Ovary (tissue), 9 donors: ENCODE measurements around the gene PER2. TPM values are rescaled to one million over a fixed set of nuclear protein-coding genes. Genes with fewer than 3 reads are reported as not detected.
"Not testable (repeated sequence)": the region's sequence is repeated elsewhere in the genome, so short reads cannot be mapped to it uniquely, and the experiment has no call there.

Experiments used
- DNase-seq, 5 donors: peaks; one replicate each; pipeline ENCODE4 v3.0.0-alpha.2; 2019 to 2020
- H3K27ac ChIP-seq, 2 donors: fragments of 200-600 bp; one replicate each; pipeline versions ENCODE4 v1.5.1 to v1.8.0; 2019 to 2022
- H3K27me3 ChIP-seq: fragments of 200-600 bp; one replicate; pipeline ENCODE4 v1.8.0; 2022
- H3K36me3 ChIP-seq: fragments of 200-600 bp; sonication (generic); one replicate; pipeline ENCODE4 v1.5.1; 2019
- H3K4me1 ChIP-seq: one replicate; pipeline ENCODE4 v1.8.1; 2013; ENCODE audit warnings: mild to moderate bottlenecking, moderate library complexity; ENCODE audit not compliant: insufficient read depth
- H3K4me3 ChIP-seq: fragments of 200-600 bp; sonication (generic); one replicate; pipeline ENCODE4 v1.5.1; 2017
- H3K9me3 ChIP-seq, 2 donors: fragments of 200-600 bp in 1 of 2; sonication (generic) in 1 of 2; one replicate each; pipeline versions ENCODE4 v1.5.1 to v1.8.1; 2013 to 2019; ENCODE audit warnings: mild to moderate bottlenecking in 1 of 2, moderate library complexity in 1 of 2
- EP300 ChIP-seq: sonication (generic); formaldehyde crosslinking; IDR thresholded peaks from one replicate; pipeline ENCODE4 v1.6.1; 2017; ENCODE audit warnings: antibody characterized with exemption
- POLR2A ChIP-seq: fragments of 450-650 bp; IDR thresholded peaks from one replicate; pipeline ENCODE4 v1.6.1; 2017; ENCODE audit warnings: antibody characterized with exemption, mild to moderate bottlenecking, moderate library complexity
- WGBS, 3 donors: extraction: QIAGEN DNeasy Blood & Tissue Kit in 1 of 3; methylation state at CpG; one replicate each; pipeline versions ENCODE4 v1.1.5 to v1.1.7; 2013 to 2017; 5-methylcytosine and 5-hydroxymethylcytosine counted together
- intact Hi-C, 4 donors: fragments of 100-400 bp; cut with DNase I; formaldehyde crosslinking; loops; one replicate each; pipeline versions ENCODE4 v1.11.0 to v1.15.1; 2022 to 2023
- polyA plus RNA-seq, 2 donors: library from polyadenylated mRNA; stranded (reverse); fragments of 200-250 nt in 1 of 2; fragments of 350-450 nt in 1 of 2; fragmentation: Illumina TruSeq in 1 of 2; extraction: RNeasy Lipid Tissue Mini Kit (QIAGEN cat#74804) in 1 of 2; gene quantifications; one replicate each; pipeline ENCODE4 v1.2.3, GENCODE V29; 2013 to 2014
- total RNA-seq, 7 donors: library from RNA; depleted of rRNA in 2 of 7; stranded (reverse); fragments of >200 nt in 2 of 7; fragmentation: NEBNext Ultra II Directional in 3 of 7; extraction: Animal tissue kit (Norgen Biotek cat#: 25700) in 3 of 7; gene quantifications; one replicate each; pipeline versions ENCODE4 v1.1.0 to v1.2.4, GENCODE V29; 2016 to 2023
- TF ChIP-seq, protein P1 (sequence below), 3 donors: fragments of 450-650 bp in 2 of 3; fragments of 200-600 bp in 1 of 3; IDR thresholded peaks; one replicate each; pipeline versions ENCODE4 v1.5.1 to v1.8.0; 2016 to 2022; ENCODE audit warnings: antibody characterized with exemption in 3 of 3, mild to moderate bottlenecking in 1 of 3
- donor health status: DM: no; HTN: no; CAD: no; lungs with moderate emphysema.
- donor health status: DM: no; HTN: no; CAD: no.
- donor health status: Bipolar disorder and iron deficiency.
- donor health status: DM: yes; HTN: yes; CAD: no.
- donor health status: DM: no; HTN: no; CAD: no.
- donor health status: DM: yes; HTN: yes; CAD: no.

The PER2 gene
- total and polyA plus RNA-seq, 9 donors, result 8.1 to 34.5 (median 22.4) TPM

DNA sequence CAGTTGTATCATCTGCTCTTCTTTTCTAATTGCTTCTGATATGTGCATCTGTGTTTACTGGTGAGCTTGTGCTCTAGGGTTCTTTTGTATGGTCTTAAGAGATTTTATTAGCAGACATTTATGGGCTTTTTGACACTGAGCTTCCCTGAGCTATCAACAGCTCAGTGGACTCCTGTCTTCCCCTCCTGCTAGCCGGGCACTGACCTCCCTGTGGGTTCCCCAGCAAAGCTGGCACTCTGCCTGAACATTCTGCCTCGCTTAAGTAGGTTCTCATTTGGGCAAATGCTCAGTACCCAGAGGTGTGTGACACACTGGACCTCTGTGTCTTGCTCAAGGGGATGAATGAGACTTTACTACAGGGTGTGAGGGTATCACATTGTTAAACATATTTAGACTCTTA, 47.7 kb upstream of the PER2 start:
- DNase-seq, result no peak
- Histone ChIP-seq H3K4me1 (no peaks in the 10 kb centered on the region), H3K9me3 (no peaks in the 10 kb centered on the region), H3K27me3 (no peaks in the 10 kb centered on the region), H3K36me3 (no peaks in the 10 kb centered on the region), H3K4me3 (no peak overlapping the region), H3K27ac (no peak overlapping the region)
- intact Hi-C loops, result no loop called here
- WGBS, 3 donors, result 82 to 95% (median 88%) methylated on average over 2 of the region's 2 CpGs
- TF ChIP-seq POLR2A (no peak), EP300 (no peak)
- TF ChIP-seq, protein P1, sequence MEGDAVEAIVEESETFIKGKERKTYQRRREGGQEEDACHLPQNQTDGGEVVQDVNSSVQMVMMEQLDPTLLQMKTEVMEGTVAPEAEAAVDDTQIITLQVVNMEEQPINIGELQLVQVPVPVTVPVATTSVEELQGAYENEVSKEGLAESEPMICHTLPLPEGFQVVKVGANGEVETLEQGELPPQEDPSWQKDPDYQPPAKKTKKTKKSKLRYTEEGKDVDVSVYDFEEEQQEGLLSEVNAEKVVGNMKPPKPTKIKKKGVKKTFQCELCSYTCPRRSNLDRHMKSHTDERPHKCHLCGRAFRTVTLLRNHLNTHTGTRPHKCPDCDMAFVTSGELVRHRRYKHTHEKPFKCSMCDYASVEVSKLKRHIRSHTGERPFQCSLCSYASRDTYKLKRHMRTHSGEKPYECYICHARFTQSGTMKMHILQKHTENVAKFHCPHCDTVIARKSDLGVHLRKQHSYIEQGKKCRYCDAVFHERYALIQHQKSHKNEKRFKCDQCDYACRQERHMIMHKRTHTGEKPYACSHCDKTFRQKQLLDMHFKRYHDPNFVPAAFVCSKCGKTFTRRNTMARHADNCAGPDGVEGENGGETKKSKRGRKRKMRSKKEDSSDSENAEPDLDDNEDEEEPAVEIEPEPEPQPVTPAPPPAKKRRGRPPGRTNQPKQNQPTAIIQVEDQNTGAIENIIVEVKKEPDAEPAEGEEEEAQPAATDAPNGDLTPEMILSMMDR (IDR thresholded peaks at IDR 0.05), result no peak

DNA sequence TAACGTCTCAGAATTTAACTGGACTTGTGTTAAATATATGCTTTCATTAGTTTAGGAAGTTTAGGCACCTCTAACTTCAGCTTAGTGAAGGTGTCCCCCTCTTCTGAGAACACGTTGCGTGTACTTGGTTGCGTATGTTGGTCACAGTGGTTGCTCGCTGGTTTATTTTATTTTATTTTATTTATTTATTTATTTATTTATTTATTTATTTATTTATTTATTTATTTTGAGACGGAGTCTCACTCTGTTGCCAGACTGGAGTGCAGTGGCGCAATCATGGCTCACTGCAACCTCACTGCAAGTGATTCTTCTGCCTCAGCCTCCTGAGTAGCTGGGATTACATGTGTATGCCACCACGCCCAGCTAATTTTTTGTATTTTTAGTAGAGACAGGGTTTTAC, 47.2 kb upstream of the PER2 start:
- DNase-seq, H3K4me1 ChIP-seq, intact Hi-C loops, H3K36me3 ChIP-seq, H3K9me3 ChIP-seq, H3K27me3 ChIP-seq, H3K4me3 ChIP-seq, H3K27ac ChIP-seq: not testable (repeated sequence)
- WGBS, 3 donors, result 94 to 97% (median 94%) methylated on average over 8 of the region's 8 CpGs

DNA sequence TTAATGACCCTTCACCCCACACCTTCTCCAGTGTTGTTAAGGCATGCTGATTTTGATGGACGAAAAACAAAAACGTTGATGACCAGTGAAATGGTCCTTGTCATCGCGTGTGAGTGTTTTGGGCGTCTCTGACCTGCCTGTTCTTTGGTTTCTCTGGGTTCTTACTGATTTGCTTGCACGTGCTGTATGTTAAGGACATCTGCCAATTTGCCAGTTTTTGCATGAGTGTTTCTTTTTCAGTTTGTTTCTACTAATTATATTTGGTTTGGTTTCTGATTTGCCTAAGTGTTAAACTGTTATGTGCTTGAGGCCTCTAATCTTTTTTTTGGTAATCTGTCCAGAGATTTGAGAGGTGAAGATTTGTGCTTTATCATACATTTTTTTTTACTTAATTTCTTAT, 46.5 kb upstream of the PER2 start:
- H3K9me3 ChIP-seq, result no peaks in the 10 kb centered on the region
- H3K27ac ChIP-seq, result no peak overlapping the region
- H3K4me3 ChIP-seq, result no peak overlapping the region
- intact Hi-C loops, result no loop called here
- no peak for TF ChIP-seq POLR2A
- no peak for TF ChIP-seq EP300
- TF ChIP-seq, protein P1 (IDR thresholded peaks at IDR 0.05), result no peak
- no peaks in the 10 kb centered on the region for H3K4me1 ChIP-seq
- WGBS, 3 donors, result 91 to 92% (median 91%) methylated on average over 6 of the region's 6 CpGs
- H3K36me3 ChIP-seq, result no peaks in the 10 kb centered on the region
- DNase-seq, result no peak
- no peaks in the 10 kb centered on the region for H3K27me3 ChIP-seq

DNA sequence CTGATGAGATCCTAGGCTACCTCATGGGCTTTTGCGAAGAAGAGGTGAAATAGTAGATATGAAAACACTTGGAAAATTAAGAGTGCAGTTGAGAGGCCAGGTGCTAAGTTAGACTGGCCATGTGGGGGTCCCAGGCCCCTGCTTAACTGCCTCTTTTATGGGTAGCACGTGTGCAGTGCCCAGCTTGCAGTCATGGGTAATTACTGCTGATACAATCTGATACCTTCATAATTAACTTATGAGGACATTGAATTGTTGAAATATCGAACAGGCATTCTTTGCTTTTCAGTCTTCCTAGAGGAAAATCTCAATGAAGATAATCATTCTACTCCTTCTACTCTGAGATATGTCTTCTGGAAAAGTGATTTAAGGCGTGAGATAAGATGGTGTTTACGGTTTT, 43.5 kb upstream of the PER2 start:
- no peak for TF ChIP-seq POLR2A
- TF ChIP-seq EP300, result no peak
- TF ChIP-seq, protein P1 (IDR thresholded peaks at IDR 0.05), result no peak
- no peaks in the 10 kb centered on the region for H3K4me1 ChIP-seq
- no peak overlapping the region for H3K27ac ChIP-seq
- H3K4me3 ChIP-seq, result no peak overlapping the region
- H3K27me3 ChIP-seq, result no peaks in the 10 kb centered on the region
- intact Hi-C loops, result no loop called here
- no peak for DNase-seq
- no peaks in the 10 kb centered on the region for H3K36me3 ChIP-seq
- H3K9me3 ChIP-seq, result no peaks in the 10 kb centered on the region
- 81 to 90% (median 84%) methylated on average over 5 of the region's 5 CpGs for WGBS, 3 donors

DNA sequence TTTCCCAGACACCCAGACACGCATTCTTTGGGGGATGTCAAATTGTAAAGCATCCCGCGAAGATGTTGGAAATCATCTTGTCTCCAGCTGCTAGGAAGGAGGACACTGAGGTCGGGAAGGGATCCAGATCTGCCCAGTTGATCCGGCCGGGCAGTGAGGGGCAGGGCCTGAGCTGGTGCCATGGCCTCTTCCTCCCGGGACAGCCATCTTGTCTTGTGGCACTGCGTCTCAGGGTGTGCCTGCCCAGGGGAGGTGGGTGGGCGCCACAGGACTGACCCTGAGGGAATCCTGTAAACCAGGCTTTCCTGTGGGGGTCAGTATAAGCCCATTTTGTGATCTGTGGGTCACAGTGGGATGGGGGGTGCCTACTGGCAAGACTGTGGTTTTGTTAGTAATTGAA, 42.0 kb upstream of the PER2 start:
- no peaks in the 10 kb centered on the region for H3K27me3 ChIP-seq
- no peak for TF ChIP-seq EP300
- TF ChIP-seq, protein P1 (IDR thresholded peaks at IDR 0.05), result no peak
- no peak for TF ChIP-seq POLR2A
- H3K4me1 ChIP-seq, result no peaks in the 10 kb centered on the region
- intact Hi-C loops, result no loop called here
- no peak for DNase-seq
- H3K4me3 ChIP-seq, result no peak overlapping the region
- no peaks in the 10 kb centered on the region for H3K36me3 ChIP-seq
- WGBS, 3 donors, result 89 to 95% (median 93%) methylated on average over 9 of the region's 9 CpGs
- H3K27ac ChIP-seq, result no peak overlapping the region
- no peaks in the 10 kb centered on the region for H3K9me3 ChIP-seq
